Endothelial cell of umbilical vein (primary cell): ENCODE results near the gene SPPL3. TPM values are rescaled to one million over a fixed set of nuclear protein-coding genes. Genes with fewer than 3 reads are reported as not detected.

Experiments
- BruUV-seq: library from RNA; stranded (reverse); fragments of 400-500 nt; replicated peaks from 2 replicates; lab custom pipeline; 2021; lab: Mats Ljungman, UMichigan
- CTCF ChIA-PET: fragments of 300-600, 350-600 bp; sonication (Branson Sonifier 250); formaldehyde crosslinking; loops from one replicate; lab custom pipeline; 2021; ENCODE audit warnings: antibody characterized with exemption, inconsistent platforms; lab: Charles Lee
- POLR2A ChIA-PET: fragments of 300-600, 350-600 bp; sonication (Branson Sonifier 250); formaldehyde crosslinking; loops from one replicate; lab custom pipeline; 2021; ENCODE audit warnings: antibody characterized with exemption, inconsistent platforms; lab: Charles Lee
- DNase-seq: peaks from one replicate; pipeline ENCODE4 v3.0.0-alpha.2; 2011; ENCODE audit warnings: low read depth, low spot score
- FAIRE-seq: peaks from 2 replicates; lab custom pipeline; 2011; peaks lifted over from hg19 to GRCh38; lab: Jason Lieb, UNC
- H2AFZ ChIP-seq: 2 replicates; pipeline ENCODE4 v1.6.0; 2012; ENCODE audit warnings: low read depth, low read length, control low read depth, inconsistent platforms
- H3K27ac ChIP-seq: 2 replicates; pipeline ENCODE4 v1.5.1; 2011; ENCODE audit warnings: low read depth, mild to moderate bottlenecking, control low read depth, low read length, moderate library complexity; ENCODE audit not compliant: insufficient read depth
- H3K27me3 ChIP-seq, 2 experiments: 2 replicates each; pipeline versions ENCODE4 v1.6.0 to v1.6.1; 2011; ENCODE audit warnings: low read length in 2 of 2, mixed read lengths in 1 of 2; ENCODE audit not compliant: control insufficient read depth in 2 of 2, insufficient read depth in 2 of 2
- H3K36me3 ChIP-seq, 2 experiments: 2 replicates in 1 of 2; 3 replicates in 1 of 2; pipeline ENCODE4 v1.5.1; 2011; ENCODE audit warnings: low read length in 2 of 2, mild to moderate bottlenecking in 1 of 2, moderate library complexity in 1 of 2; ENCODE audit not compliant: control insufficient read depth in 2 of 2, insufficient read depth in 2 of 2; ENCODE audit errors: extremely low read depth in 1 of 2
- H3K4me1 ChIP-seq: 3 replicates; pipeline ENCODE4 v1.5.1; 2011; ENCODE audit warnings: mild to moderate bottlenecking, low read length; ENCODE audit not compliant: control insufficient read depth, insufficient read depth; ENCODE audit errors: extremely low read depth
- H3K4me2 ChIP-seq: 2 replicates; pipeline ENCODE4 v1.6.1; 2011; ENCODE audit warnings: low read length, control low read depth, mixed read lengths; ENCODE audit not compliant: insufficient read depth
- H3K4me3 ChIP-seq, 3 experiments: fragments of 200-600 bp in 1 of 3; sonication (generic), shearing (Covaris generic) in 1 of 3; replicated peaks in 1 of 3; 2 replicates each; pipeline ENCODE4 v1.5.1; 2011 to 2016; ENCODE audit warnings: control low read depth in 3 of 3, low read length in 3 of 3, mild to moderate bottlenecking in 2 of 3, inconsistent platforms in 1 of 3, low read depth in 1 of 3, moderate library complexity in 1 of 3; ENCODE audit not compliant: insufficient read depth in 1 of 3
- H3K79me2 ChIP-seq: 2 replicates; pipeline ENCODE4 v1.6.0; 2012; ENCODE audit warnings: low read length, inconsistent platforms; ENCODE audit not compliant: control insufficient read depth, insufficient read depth
- H3K9ac ChIP-seq: replicated peaks from 2 replicates; pipeline ENCODE3; 2011; ENCODE audit warnings: low read length, control low read depth; ENCODE audit not compliant: insufficient read depth; ENCODE audit errors: extremely low read depth
- H3K9me1 ChIP-seq: replicated peaks from 3 replicates; pipeline ENCODE4 v1.6.0; 2011; ENCODE audit warnings: mild to moderate bottlenecking, low read length; ENCODE audit not compliant: control insufficient read depth, insufficient read depth; ENCODE audit errors: extremely low read depth
- H3K9me3 ChIP-seq: replicated peaks from 2 replicates; pipeline ENCODE4 v1.5.1; 2012; ENCODE audit warnings: low read length, inconsistent platforms; ENCODE audit not compliant: control insufficient read depth, insufficient read depth
- H4K20me1 ChIP-seq: replicated peaks from 2 replicates; pipeline ENCODE3; 2011; ENCODE audit warnings: mild to moderate bottlenecking, low read length; ENCODE audit not compliant: control insufficient read depth, insufficient read depth; ENCODE audit errors: extremely low read depth
- CTCF ChIP-seq, 2 donors: IDR thresholded peaks; 1 replicate in 1 of 2; 2 replicates in 1 of 2; pipeline ENCODE4 v1.5.1; 2011; ENCODE audit warnings: low read length in 2 of 2, mild to moderate bottlenecking in 2 of 2, moderate library complexity in 2 of 2, control low read depth in 1 of 2, inconsistent platforms in 1 of 2, low read depth in 1 of 2; ENCODE audit not compliant: insufficient read depth in 1 of 2; ENCODE audit errors: extremely low read depth in 1 of 2
- EZH2 ChIP-seq: IDR thresholded peaks from 2 replicates; pipeline ENCODE4 v1.6.1; 2012; ENCODE audit warnings: borderline replicate concordance, low read depth, mild to moderate bottlenecking, moderate library complexity, low read length, inconsistent platforms; ENCODE audit not compliant: severe bottlenecking
- FOS ChIP-seq: IDR thresholded peaks from 2 replicates; pipeline ENCODE4 v1.6.1; 2011; ENCODE audit warnings: mild to moderate bottlenecking, low read length, moderate library complexity, borderline replicate concordance; ENCODE audit not compliant: insufficient read depth
- GATA2 ChIP-seq: IDR thresholded peaks from 2 replicates; pipeline ENCODE4 v1.7.0; 2011; ENCODE audit warnings: low read depth, mild to moderate bottlenecking, moderate library complexity, mixed read lengths, low read length; ENCODE audit not compliant: insufficient read length, insufficient read depth
- JUN ChIP-seq: IDR thresholded peaks from 2 replicates; pipeline ENCODE4 v1.6.1; 2011; ENCODE audit warnings: borderline replicate concordance, low read depth; ENCODE audit not compliant: insufficient read length, insufficient read depth
- MAX ChIP-seq: IDR thresholded peaks from 2 replicates; pipeline ENCODE4 v1.6.1; 2011; ENCODE audit not compliant: insufficient read depth, insufficient read length
- MYC ChIP-seq: IDR thresholded peaks from one replicate; pipeline ENCODE4 v1.6.1; 2011; ENCODE audit warnings: mild to moderate bottlenecking, low read depth, low read length
- POLR2A ChIP-seq: IDR thresholded peaks from 2 replicates; pipeline ENCODE4 v1.6.1; 2012; ENCODE audit warnings: low read depth, mild to moderate bottlenecking, control low read depth, low read length
- POLR2AphosphoS5 ChIP-seq: IDR thresholded peaks from 2 replicates; pipeline ENCODE4 v1.6.1; 2012; ENCODE audit warnings: low read depth, mild to moderate bottlenecking, control low read depth, low read length, moderate library complexity; ENCODE audit not compliant: insufficient read depth
- dilution Hi-C: fragments of 300-500 bp; cut with MboI; formaldehyde crosslinking; loops from one replicate; pipeline ENCODE4 v1.15.0; 2019; ENCODE audit warnings: low sequenced_read_pairs; ENCODE audit not compliant: extremely low pct_ligation_motif_present
- intact Hi-C: fragments of 100-400 bp; cut with micrococcal nuclease; formaldehyde crosslinking; loops from one replicate; pipeline ENCODE4 v1.10.0; 2022
- polyA plus RNA-seq, 4 experiments: library from polyadenylated mRNA; depleted of rRNA in 3 of 4; stranded (reverse) in 3 of 4; unstranded in 1 of 4; fragments of >200 nt; gene quantifications; 2 replicates each; pipeline versions ENCODE4 v1.2.1 to v1.2.3, GENCODE V29; 2011 to 2012; ENCODE audit warnings: missing spikeins in 1 of 4
- total RNA-seq: library from RNA; stranded (reverse); gene quantifications from 2 replicates; pipeline ENCODE4 v1.2.3, GENCODE V29; 2021

The SPPL3 gene
- total and polyA plus RNA-seq, 2 donors (not counting 3 experiments of a cell fraction or from before 2014, with no cell fraction given), result 30.6 to 53.0 TPM

GRCh38 chr12:120761519-120761934 lies 142.6 kb downstream of the SPPL3 start:
- no peak for FAIRE-seq

More at GRCh38 chr12:120761519-120761934, 142.6 kb downstream of the SPPL3 start:
- dilution Hi-C loops (no loop called here), intact Hi-C loops (no loop called here)
- Histone ChIP-seq H4K20me1 (no peaks in the 10 kb centered on the region), H3K9me1 (no peaks in the 10 kb centered on the region), H2AFZ (no peak overlapping the region), H3K79me2 (no peaks in the 10 kb centered on the region), H3K4me1 (no peaks in the 10 kb centered on the region), H3K4me3 (no peak overlapping the region), H3K4me2 (no peak overlapping the region), H3K27ac (no peak overlapping the region), H3K36me3 (peaks cover 8 to 24% of the 10 kb centered on the region in 2 experiments), H3K27me3 (no peaks in the 10 kb centered on the region), H3K9ac (no peak overlapping the region), H3K9me3 (no peaks in the 10 kb centered on the region)
- BruUV-seq, result no TSS peak
- CTCF ChIA-PET, result interaction anchor here (1.1 kb wide), 1 partner anchor 298 kb away, joined by 3 read pairs; no protein-coding TSS in a partner anchor
- DNase-seq, result no peak
- TF ChIP-seq MAX (no peak), FOS (no peak), EZH2 (no peak), JUN (no peak), MYC (no peak), GATA2 (no peak), POLR2AphosphoS5 (no peak), CTCF (IDR thresholded peaks at IDR 0.05; ENCODE audit: extremely low read depth in 1 of 2, insufficient read depth in 1 of 2, low read depth in 1 of 2, low read length in 2 of 2) (no peak), POLR2A (no peak)
- POLR2A ChIA-PET, result no interaction called here
